K562 (cell line): ENCODE data around the gene SREBF1. TPM values are rescaled to one million over a fixed set of nuclear protein-coding genes. Genes with fewer than 3 reads are reported as not detected.

Experiments
- ATAC-seq: fragments of 200-7000 bp; cut with Tn5 transposase; 3 replicates; pipeline ENCODE4 v1.9.1; 2020; ENCODE audit warnings: moderate library complexity
- BruUV-seq: library from RNA; stranded (reverse); fragments of 400-500 nt; replicated peaks from 2 replicates; lab custom pipeline; 2021; lab: Mats Ljungman, UMichigan
- CTCF ChIA-PET: fragments of 300-600 bp; formaldehyde crosslinking; extraction: SDS; loops from one replicate; lab custom pipeline; 2021; ENCODE audit warnings: low intra/inter-chr PET ratio; lab: Yijun Ruan, JAX
- POLR2A ChIA-PET: fragments of 300-600, 350-650 bp; sonication (Branson Sonifier 250); formaldehyde crosslinking; extraction: SDS; loops from one replicate; lab custom pipeline; 2021; ENCODE audit warnings: antibody characterized with exemption, inconsistent platforms; lab: Yijun Ruan, JAX
- DNase-seq, 4 experiments: peaks; one replicate each; pipeline versions ENCODE4 v3.0.0 to v3.0.0-alpha.2; 2011 to 2018; ENCODE audit warnings: low spot score in 3 of 4, mixed read lengths in 3 of 4; ENCODE audit errors: extremely low read depth in 1 of 4
- FAIRE-seq: peaks from 2 replicates; lab custom pipeline; 2011; peaks lifted over from hg19 to GRCh38; lab: Jason Lieb, UNC
- H2AFZ ChIP-seq: 2 replicates; pipeline ENCODE4 v1.6.0; 2011; ENCODE audit warnings: low read depth, low read length, control low read depth, inconsistent platforms
- H3K27ac ChIP-seq: fragments of 200-600 bp; 3 replicates; pipeline ENCODE4 v1.8.0; 2011; ENCODE audit warnings: low read depth, mild to moderate bottlenecking, control low read depth, inconsistent platforms, low read length, moderate library complexity, mixed read lengths; ENCODE audit errors: extremely low read depth
- H3K27me3 ChIP-seq, 2 experiments: fragments of 300-600 bp in 1 of 2; 2 replicates in 1 of 2; 3 replicates in 1 of 2; pipeline versions ENCODE4 v1.6.0 to v1.8.0; 2011; ENCODE audit warnings: inconsistent platforms in 2 of 2, low read length in 2 of 2, mild to moderate bottlenecking in 1 of 2, mixed read lengths in 1 of 2, moderate library complexity in 1 of 2; ENCODE audit not compliant: control insufficient read depth in 2 of 2, insufficient read depth in 2 of 2
- H3K36me3 ChIP-seq: fragments of 300-600 bp; 3 replicates; pipeline ENCODE4 v1.8.0; 2011; ENCODE audit warnings: mild to moderate bottlenecking, low read length, inconsistent platforms; ENCODE audit not compliant: control insufficient read depth, insufficient read depth
- H3K4me1 ChIP-seq, 2 experiments: fragments of 200-600 bp in 1 of 2; replicated peaks in 1 of 2; 2 replicates in 1 of 2; 3 replicates in 1 of 2; pipeline versions ENCODE4 v1.5.1 to v1.8.0; 2011; ENCODE audit warnings: inconsistent platforms in 2 of 2, low read length in 2 of 2, mild to moderate bottlenecking in 1 of 2, mixed read lengths in 1 of 2, moderate library complexity in 1 of 2; ENCODE audit not compliant: control insufficient read depth in 2 of 2, insufficient read depth in 2 of 2
- H3K4me2 ChIP-seq: 2 replicates; pipeline ENCODE4 v1.6.1; 2011; ENCODE audit warnings: low read length, control low read depth, inconsistent platforms, mixed read lengths; ENCODE audit not compliant: insufficient read depth
- H3K4me3 ChIP-seq: fragments of 200-600 bp; sonication (generic), shearing (Covaris generic); 2 replicates; pipeline ENCODE4 v1.5.1; 2016; ENCODE audit warnings: control low read depth, inconsistent platforms
- H3K79me2 ChIP-seq: fragments of 200-600 bp; 3 replicates; pipeline ENCODE4 v1.8.0; 2011; ENCODE audit warnings: low read length, inconsistent platforms; ENCODE audit not compliant: control insufficient read depth, insufficient read depth
- H3K9ac ChIP-seq, 2 experiments: 2 replicates each; pipeline versions ENCODE4 v1.6.0 to v1.6.1; 2011; ENCODE audit warnings: low read depth in 2 of 2, low read length in 2 of 2, control low read depth in 1 of 2, inconsistent platforms in 1 of 2, mild to moderate bottlenecking in 1 of 2, mixed read lengths in 1 of 2; ENCODE audit not compliant: insufficient read depth in 1 of 2
- H3K9me1 ChIP-seq: one replicate; pipeline ENCODE4 v1.6.0; 2011; ENCODE audit warnings: inconsistent platforms, mild to moderate bottlenecking, low read length, moderate library complexity; ENCODE audit not compliant: control insufficient read depth, insufficient read depth
- H3K9me3 ChIP-seq: replicated peaks from 2 replicates; pipeline ENCODE4 v1.5.1; 2011; ENCODE audit warnings: low read depth, low read length, inconsistent platforms; ENCODE audit not compliant: control insufficient read depth, insufficient read depth
- H4K20me1 ChIP-seq: replicated peaks from 2 replicates; pipeline ENCODE4 v1.6.1; 2011; ENCODE audit warnings: low read length, inconsistent platforms, mixed read lengths; ENCODE audit not compliant: control insufficient read depth, insufficient read depth
- CBX1 ChIP-seq: sonication (generic); IDR thresholded peaks from 2 replicates; pipeline ENCODE4 v1.6.1; 2016; ENCODE audit warnings: antibody characterized with exemption, low read depth, mild to moderate bottlenecking
- CBX8 ChIP-seq: fragments of 200-600 bp; sonication (generic); IDR thresholded peaks from 2 replicates; pipeline ENCODE4 v1.6.1; 2012; ENCODE audit warnings: borderline replicate concordance, mixed run types, low read depth, mild to moderate bottlenecking, moderate library complexity, mixed read lengths, low read length, control low read depth, inconsistent platforms; ENCODE audit not compliant: poor library complexity, severe bottlenecking; ENCODE audit errors: extremely low read depth
- CEBPB ChIP-seq: fragments of 450-650 bp; IDR thresholded peaks from 2 replicates; pipeline ENCODE4 v1.6.1; 2016; ENCODE audit warnings: missing genetic modification characterization, missing compliant biosample characterization
- CREB1 ChIP-seq, 2 experiments: sonication (generic) in 1 of 2; formaldehyde crosslinking in 1 of 2; IDR thresholded peaks; 2 replicates each; pipeline versions ENCODE4 v1.6.1 to v1.8.0; 2012 to 2022; ENCODE audit warnings: inconsistent platforms in 1 of 2, mild to moderate bottlenecking in 1 of 2, missing genetic modification reagents in 1 of 2, moderate library complexity in 1 of 2
- DIDO1 ChIP-seq: fragments of 450-650 bp; IDR thresholded peaks from 2 replicates; pipeline ENCODE4 v1.6.1; 2016; ENCODE audit warnings: low read depth, missing biosample characterization, missing genetic modification characterization
- EWSR1 ChIP-seq: fragments of 450-650 bp; IDR thresholded peaks from 2 replicates; pipeline ENCODE4 v1.6.1; 2018; ENCODE audit warnings: borderline replicate concordance, mild to moderate bottlenecking, low read depth, moderate library complexity; ENCODE audit not compliant: partially characterized antibody
- GATA2 ChIP-seq: sonication (generic); formaldehyde crosslinking; IDR thresholded peaks from 2 replicates; pipeline ENCODE4 v1.4.0; 2020; ENCODE audit warnings: mild to moderate bottlenecking, missing genetic modification reagents
- JUN ChIP-seq, 2 experiments: sonication (generic) in 1 of 2; formaldehyde crosslinking in 1 of 2; IDR thresholded peaks; 2 replicates each; pipeline versions ENCODE4 v1.6.1 to v1.8.0; 2012 to 2022; ENCODE audit warnings: borderline replicate concordance in 2 of 2, mild to moderate bottlenecking in 2 of 2, improper control_type of control experiment in 1 of 2, low read depth in 1 of 2, low read length in 1 of 2, missing genetic modification reagents in 1 of 2
- KLF6 ChIP-seq: fragments of 250-450 bp; sonication (Bioruptor Pico); IDR thresholded peaks from 2 replicates; pipeline ENCODE4 v1.4.0; 2020; ENCODE audit warnings: mild to moderate bottlenecking, moderate library complexity, borderline replicate concordance
- L3MBTL2 ChIP-seq: fragments of 450-650 bp; IDR thresholded peaks from 2 replicates; pipeline ENCODE4 v1.6.1; 2016; ENCODE audit warnings: mild to moderate bottlenecking, moderate library complexity
- NCOA6 ChIP-seq: fragments of 450-650 bp; IDR thresholded peaks from 2 replicates; pipeline ENCODE4 v1.6.1; 2017; ENCODE audit warnings: mild to moderate bottlenecking
- NFYB ChIP-seq: IDR thresholded peaks from 2 replicates; pipeline ENCODE4 v1.6.1; 2011; ENCODE audit warnings: mild to moderate bottlenecking, moderate library complexity; ENCODE audit not compliant: insufficient read length; ENCODE audit errors: extremely low read depth
- POLR2A ChIP-seq: fragments of 450-650 bp; conservative IDR thresholded peaks from 2 replicates; pipeline ENCODE4 v1.6.1; 2016
- POLR2G ChIP-seq: fragments of 200-400 bp; formaldehyde crosslinking; IDR thresholded peaks from 2 replicates; pipeline ENCODE4 v1.6.1; 2017; ENCODE audit warnings: low read depth, mild to moderate bottlenecking, antibody characterized with exemption, low read length, moderate library complexity
- RAD21 ChIP-seq, 2 experiments: fragments of 250-450 bp in 1 of 2; fragments of 450-650 bp in 1 of 2; sonication (Bioruptor Pico) in 1 of 2; formaldehyde crosslinking in 1 of 2; IDR thresholded peaks in 1 of 2; conservative IDR thresholded peaks in 1 of 2; 2 replicates each; pipeline versions ENCODE4 v1.4.0 to v1.8.0; 2020 to 2022; ENCODE audit warnings: mild to moderate bottlenecking in 2 of 2, moderate library complexity in 1 of 2
- RUNX1 ChIP-seq: sonication (generic); IDR thresholded peaks from 2 replicates; pipeline ENCODE4 v1.6.1; 2016; ENCODE audit warnings: antibody characterized with exemption, low read depth
- SNAPC5 ChIP-seq: fragments of 250-450 bp; sonication (Bioruptor Pico); IDR thresholded peaks from 2 replicates; pipeline ENCODE4 v1.8.0; 2021; ENCODE audit warnings: moderate library complexity, mild to moderate bottlenecking, inconsistent platforms
- TAF1 ChIP-seq: IDR thresholded peaks from 2 replicates; pipeline ENCODE4 v1.6.1; 2011; ENCODE audit warnings: mild to moderate bottlenecking, low read length, moderate library complexity; ENCODE audit not compliant: insufficient read depth, control insufficient read depth, severe bottlenecking; ENCODE audit errors: extremely low read depth
- TAF9B ChIP-seq: fragments of 450-650 bp; IDR thresholded peaks from 2 replicates; pipeline ENCODE4 v1.6.1; 2018; ENCODE audit warnings: mild to moderate bottlenecking; ENCODE audit not compliant: partially characterized antibody
- U2AF2 ChIP-seq: fragments of 200-400 bp; formaldehyde crosslinking; optimal IDR thresholded peaks from 2 replicates; pipeline ENCODE3; 2017; ENCODE audit warnings: low read depth, mild to moderate bottlenecking, low read length
- ZNF184 ChIP-seq: sonication (generic); formaldehyde crosslinking; IDR thresholded peaks from 2 replicates; pipeline ENCODE4 v1.5.0; 2020; ENCODE audit warnings: missing genetic modification reagents
- WGBS: fragments of 100-300 bp; shearing (Covaris generic); methylation state at CpG from one replicate; pipeline ENCODE4 v1.1.6; 2016; ENCODE audit warnings: low coverage, mixed read lengths; ENCODE audit not compliant: insufficient coverage; ENCODE audit errors: missing lambda C conversion rate; 5-methylcytosine and 5-hydroxymethylcytosine counted together
- in situ Hi-C: fragments of 300-500 bp; cut with MboI; formaldehyde crosslinking; loops from 4 replicates; pipeline ENCODE4 v1.15.0; 2018; ENCODE audit warnings: inconsistent platforms, mixed read lengths
- intact Hi-C: fragments of 100-400 bp; cut with micrococcal nuclease; formaldehyde crosslinking; loops from 2 replicates; pipeline ENCODE4 v1.14.2; 2022
- polyA plus RNA-seq, 8 experiments: library from polyadenylated mRNA; depleted of rRNA in 4 of 8; stranded (reverse) in 5 of 8; unstranded in 3 of 8; fragments of >200 nt; fragmentation: Nextera tagmentation in 2 of 8; fragmentation: Illumina TruSeq in 1 of 8; extraction: Ambion mirVana in 2 of 8; extraction: Trizol in 1 of 8; gene quantifications; 2 replicates each; pipeline versions ENCODE4 v1.2.1 to v1.2.3, GENCODE V29; 2011 to 2014; ENCODE audit warnings: inconsistent platforms in 1 of 8, missing spikeins in 1 of 8
- total RNA-seq, 7 experiments: library from RNA; depleted of rRNA in 6 of 7; stranded (reverse); fragments of >200 nt in 6 of 7; fragmentation: Illumina TruSeq in 2 of 7; extraction: Trizol in 2 of 7; gene quantifications; 2 replicates each; pipeline versions ENCODE4 v1.2.1 to v1.2.3, GENCODE V29; 2011 to 2021; ENCODE audit warnings: low replicate concordance in 1 of 7

The SREBF1 gene
- total and polyA plus RNA-seq, 9 of the 15 experiments (the other 6 are each of a cell fraction or from before 2014, with no cell fraction given), result 1.6 to 169 (median 69.4) TPM

GRCh38 chr17:17819111-17819510, 17.7 kb downstream of the SREBF1 start (continued):
- peak; percentile 49; the same call in 1 of the 2 replicates for TF ChIP-seq POLR2G
- TF ChIP-seq, all 486 proteins: peak for 4

GRCh38 chr17:17818088-17818526, 18.7 kb downstream of the SREBF1 start:
- ChIA-PET CTCF (no interaction called here), POLR2A (interaction anchor here (0.7 to 1.4 kb wide), 10 partner anchors 8 to 40 kb away, joined by 3 to 6 read pairs (median 4); no protein-coding TSS in a partner anchor)
- peak overlapping the region in 1 of 2 experiments; percentile 84; a peak in 2 of 4 replicates for H3K9ac ChIP-seq
- in situ Hi-C loops (loop anchor here (5.0 kb wide), 1 partner anchor 39 kb away; no protein-coding TSS in a partner anchor), intact Hi-C loops (no loop called here)
- ATAC-seq, result peak; percentile 76
- peaks cover 49 to 94% of the 10 kb centered on the region in 2 experiments for H3K4me1 ChIP-seq
- peak; percentile 65 to 78 (median 72) for DNase-seq
- no TSS peak for BruUV-seq
- no peak overlapping the region for H3K4me3 ChIP-seq
- peaks cover 97% of the 10 kb centered on the region; the same call in 2 of the 3 replicates for H3K36me3 ChIP-seq
- 65% methylated on average over 5 of the region's 10 CpGs for WGBS
- no peak overlapping the region for H3K4me2 ChIP-seq
- peak; percentile 32 for FAIRE-seq
- H3K27me3 ChIP-seq, result no peaks in the 10 kb centered on the region
- H3K79me2 ChIP-seq, result peaks cover 60% of the 10 kb centered on the region
- no peak overlapping the region for H3K27ac ChIP-seq
- H3K9me3 ChIP-seq, result no peaks in the 10 kb centered on the region
- peaks cover 51% of the 10 kb centered on the region for H4K20me1 ChIP-seq
- H2AFZ ChIP-seq, result no peak overlapping the region
- H3K9me1 ChIP-seq, result peaks cover 4% of the 10 kb centered on the region
- TF ChIP-seq GATA2, result no peak
- no peak for TF ChIP-seq CBX1
- no peak for TF ChIP-seq RUNX1
- no peak for TF ChIP-seq EWSR1
- no peak for TF ChIP-seq U2AF2
- TF ChIP-seq KLF6, result no peak
- no peak for TF ChIP-seq ZNF184 (CRISPR knock-in tag)
- TF ChIP-seq NCOA6, result no peak
- no peak for TF ChIP-seq TAF1
- no peak for TF ChIP-seq TAF9B
- peak; percentile 38 for TF ChIP-seq POLR2A
- no peak for TF ChIP-seq CBX8
- TF ChIP-seq CEBPB, result peak; percentile 58
- TF ChIP-seq SNAPC5 (CRISPR knock-in tag), result no peak
- no peak for TF ChIP-seq CREB1 (IDR thresholded peaks at IDR 0.05)
- TF ChIP-seq CREB1 (CRISPR knock-in tag; IDR thresholded peaks at IDR 0.05), result no peak
- TF ChIP-seq DIDO1 (tag), result no peak
- no peak for TF ChIP-seq JUN (IDR thresholded peaks at IDR 0.05; ENCODE audit: borderline replicate concordance, low read depth, low read length)
- no peak for TF ChIP-seq JUN (CRISPR knock-in tag; IDR thresholded peaks at IDR 0.05; ENCODE audit: borderline replicate concordance)
- TF ChIP-seq RAD21 (CRISPR knock-in tag; conservative IDR thresholded peaks at IDR 0.05 in 1 of 2, IDR thresholded peaks at IDR 0.05 in 1 of 2), result no peak
- TF ChIP-seq L3MBTL2, result no peak
- no peak for TF ChIP-seq NFYB
